Fibroblast of pulmonary artery (primary cell): Measurements from ENCODE around the gene KIRREL2.

Experiments
- DNase-seq: peaks from one replicate; pipeline ENCODE4 v3.0.0-alpha.2; 2010; ENCODE audit warnings: low read depth
- H3K4me3 ChIP-seq: replicated peaks from 2 replicates; pipeline ENCODE4 v1.5.1; 2011; ENCODE audit warnings: low read depth, mild to moderate bottlenecking, control low read depth, low read length, moderate library complexity
- TF ChIP-seq, protein P1 (sequence below): IDR thresholded peaks from 2 replicates; pipeline ENCODE4 v1.5.1; 2011; ENCODE audit warnings: mild to moderate bottlenecking, control low read depth, low read length, inconsistent platforms; ENCODE audit errors: missing control alignments

KIRREL2 gene

DNA sequence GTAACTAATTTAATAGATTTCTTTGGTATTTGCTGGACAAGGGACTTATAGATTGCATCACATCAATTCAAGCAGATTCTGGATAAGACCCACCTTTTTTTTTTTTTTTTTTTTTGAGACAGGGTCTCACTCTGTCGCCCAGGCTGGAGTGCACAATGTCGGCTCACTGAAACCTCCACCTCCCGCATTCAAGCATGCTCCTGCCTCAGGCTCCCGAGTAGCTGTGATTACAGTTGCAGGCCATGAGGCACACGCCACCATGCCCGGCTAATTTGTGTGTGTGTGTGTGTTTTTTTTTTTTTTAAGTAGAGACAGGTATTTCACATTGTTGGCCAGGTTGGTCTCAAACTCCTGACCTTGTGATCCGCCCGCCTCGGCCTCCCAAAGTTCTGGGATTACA, 39.9 kb upstream of the KIRREL2 start:
- TF ChIP-seq, protein P1, sequence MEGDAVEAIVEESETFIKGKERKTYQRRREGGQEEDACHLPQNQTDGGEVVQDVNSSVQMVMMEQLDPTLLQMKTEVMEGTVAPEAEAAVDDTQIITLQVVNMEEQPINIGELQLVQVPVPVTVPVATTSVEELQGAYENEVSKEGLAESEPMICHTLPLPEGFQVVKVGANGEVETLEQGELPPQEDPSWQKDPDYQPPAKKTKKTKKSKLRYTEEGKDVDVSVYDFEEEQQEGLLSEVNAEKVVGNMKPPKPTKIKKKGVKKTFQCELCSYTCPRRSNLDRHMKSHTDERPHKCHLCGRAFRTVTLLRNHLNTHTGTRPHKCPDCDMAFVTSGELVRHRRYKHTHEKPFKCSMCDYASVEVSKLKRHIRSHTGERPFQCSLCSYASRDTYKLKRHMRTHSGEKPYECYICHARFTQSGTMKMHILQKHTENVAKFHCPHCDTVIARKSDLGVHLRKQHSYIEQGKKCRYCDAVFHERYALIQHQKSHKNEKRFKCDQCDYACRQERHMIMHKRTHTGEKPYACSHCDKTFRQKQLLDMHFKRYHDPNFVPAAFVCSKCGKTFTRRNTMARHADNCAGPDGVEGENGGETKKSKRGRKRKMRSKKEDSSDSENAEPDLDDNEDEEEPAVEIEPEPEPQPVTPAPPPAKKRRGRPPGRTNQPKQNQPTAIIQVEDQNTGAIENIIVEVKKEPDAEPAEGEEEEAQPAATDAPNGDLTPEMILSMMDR, result no peak
- DNase-seq, result no peak

DNA sequence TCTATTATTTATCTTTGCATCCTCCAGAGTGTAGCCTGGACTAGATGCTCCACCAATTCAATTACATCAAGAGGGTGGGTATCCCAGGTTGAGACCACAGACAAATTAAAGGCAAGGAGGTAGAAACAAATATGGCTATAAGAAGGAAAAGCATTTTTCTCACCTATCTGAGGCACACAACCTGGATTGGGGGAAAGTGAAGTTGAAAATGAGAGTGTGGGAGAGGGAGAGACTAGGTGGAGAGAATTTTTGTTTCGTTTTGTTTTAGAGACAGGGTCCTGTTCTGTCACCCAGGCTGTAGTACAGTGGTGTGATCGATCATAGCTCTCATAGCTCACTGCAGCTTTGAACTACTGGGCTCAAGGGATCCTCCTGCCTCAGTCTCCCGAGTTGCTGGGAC, 38.3 kb upstream of the KIRREL2 start:
- no peak overlapping the region for H3K4me3 ChIP-seq
- TF ChIP-seq, protein P1, result no peak
- no peak for DNase-seq

More for the DNA sequence above, 39.9 kb upstream of the KIRREL2 start:
- no peak overlapping the region for H3K4me3 ChIP-seq

DNA sequence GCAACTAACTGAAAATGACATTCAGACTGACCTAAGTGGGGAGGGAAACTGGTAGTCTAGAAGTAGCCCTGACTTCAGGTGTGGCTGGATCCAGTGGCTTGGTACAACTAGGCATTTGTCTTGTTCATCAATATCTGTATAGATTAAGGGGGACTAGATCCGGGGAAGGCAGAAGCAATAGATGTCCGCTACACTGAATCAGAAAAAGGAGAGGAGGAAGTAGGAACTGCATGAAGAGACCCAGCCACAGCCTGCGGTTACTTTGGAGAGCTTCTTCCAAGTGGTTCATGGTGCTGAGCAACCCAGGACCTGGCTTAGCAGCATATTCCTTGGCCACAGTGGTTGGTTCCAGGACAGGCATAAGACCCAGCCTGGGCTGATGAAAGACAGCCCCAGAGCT, 34.1 kb upstream of the KIRREL2 start:
- TF ChIP-seq, protein P1, result no peak
- DNase-seq, result no peak
- H3K4me3 ChIP-seq, result no peak overlapping the region

DNA sequence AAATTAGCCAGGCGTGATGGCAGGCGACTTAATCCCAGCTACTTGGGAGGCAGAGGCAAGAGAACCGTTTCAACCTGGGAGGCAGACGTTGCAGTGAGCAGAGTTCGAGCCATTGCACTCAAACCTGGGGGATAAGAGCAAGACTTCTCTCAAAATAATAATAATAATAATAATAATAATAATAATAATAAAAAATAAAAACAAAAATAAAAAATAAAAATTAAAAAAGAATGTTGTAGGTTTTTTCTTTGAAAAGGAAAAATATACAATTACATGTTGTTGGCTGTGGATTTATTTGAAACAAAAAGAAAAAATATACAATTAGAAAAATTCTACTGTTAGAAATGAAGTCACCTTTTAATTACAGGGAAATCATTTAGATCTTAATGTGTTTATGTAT, 32.6 kb upstream of the KIRREL2 start:
- TF ChIP-seq, protein P1, result no peak
- H3K4me3 ChIP-seq, result no peak overlapping the region
- DNase-seq, result no peak

DNA sequence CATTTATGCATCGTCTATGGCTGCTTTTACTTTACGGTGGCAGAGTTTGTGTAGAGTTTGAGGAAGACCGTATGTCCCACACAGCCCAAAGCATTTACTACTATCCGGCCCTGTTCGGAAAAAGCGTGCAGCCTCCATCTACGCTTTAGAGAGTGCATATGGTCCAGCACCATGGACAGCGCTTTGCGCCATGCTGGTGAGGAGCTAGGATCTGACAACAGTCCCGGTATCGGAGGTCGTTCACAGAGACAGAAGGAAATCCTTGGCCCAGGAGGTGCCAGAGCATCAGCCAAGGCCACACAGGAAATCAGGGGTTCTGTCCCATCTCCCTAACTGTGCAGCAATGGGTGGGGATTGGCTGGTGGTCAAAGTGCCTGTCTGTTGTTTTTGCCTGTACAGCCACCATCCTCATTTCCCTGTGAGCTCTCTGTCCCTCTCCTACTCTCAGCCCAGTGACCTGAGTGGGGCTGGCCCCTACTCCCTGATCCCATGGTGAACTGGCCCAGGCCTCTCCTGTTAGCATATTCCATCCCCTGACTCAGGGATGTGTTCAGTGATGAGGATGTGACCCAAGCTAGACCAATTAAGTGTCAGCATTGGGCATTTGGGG, 27.9 kb upstream of the KIRREL2 start:
- no peak overlapping the region for H3K4me3 ChIP-seq
- TF ChIP-seq, protein P1, result no peak
- peak; percentile 79 for DNase-seq

DNA sequence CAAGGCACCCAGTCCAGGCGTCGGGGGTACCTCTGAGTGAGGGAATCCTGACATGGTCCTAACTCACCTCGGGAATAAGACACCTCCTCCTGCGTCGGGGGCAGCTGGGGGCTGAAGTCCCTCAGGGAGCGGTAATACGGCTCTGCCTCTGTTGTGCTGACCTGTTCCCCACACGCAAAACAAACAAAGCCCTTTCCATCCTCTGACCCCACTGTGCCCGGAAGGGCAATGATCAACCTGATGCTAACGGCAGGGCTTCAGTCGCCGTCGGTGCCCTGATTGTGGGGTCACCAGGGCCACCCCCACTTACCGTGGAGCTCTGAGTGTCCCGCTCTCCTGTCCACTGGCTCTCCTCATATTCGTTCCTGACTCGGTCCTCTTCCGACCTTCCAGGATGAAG, 25.7 kb upstream of the KIRREL2 start:
- H3K4me3 ChIP-seq, result no peak overlapping the region
- TF ChIP-seq, protein P1, result no peak
- DNase-seq, result no peak

DNA sequence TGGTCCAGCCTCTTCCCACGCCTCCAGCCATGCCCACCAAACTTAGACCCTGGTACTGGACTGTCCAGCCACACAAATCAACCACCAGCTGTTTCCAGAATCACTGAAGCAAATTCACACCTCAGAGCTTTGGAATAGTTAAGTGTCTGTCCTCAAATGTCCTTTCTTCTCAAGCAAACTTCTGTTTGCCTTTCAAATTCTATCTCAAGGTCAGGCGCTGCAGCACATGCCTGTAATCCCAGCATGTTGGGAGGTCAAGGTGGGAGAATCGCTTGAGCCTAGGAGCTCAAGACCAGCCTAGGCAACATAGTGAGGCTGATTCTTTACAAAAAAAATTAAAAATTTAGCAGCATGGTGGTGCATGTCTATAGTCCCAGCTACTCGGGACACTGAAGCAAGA, 24.7 kb upstream of the KIRREL2 start:
- TF ChIP-seq, protein P1, result no peak
- no peak overlapping the region for H3K4me3 ChIP-seq
- DNase-seq, result no peak
